A549 (cell line): Measurements from ENCODE around the gene ANKRD34A. TPM values are rescaled to one million over a fixed set of nuclear protein-coding genes. Genes with fewer than 3 reads are reported as not detected.

Source experiments
- ATAC-seq, 2 experiments: fragments of 200-7000 bp in 1 of 2; fragments of >200 bp in 1 of 2; cut with Nextera tagmentation in 1 of 2; cut with Tn5 transposase in 1 of 2; 3 replicates each; pipeline versions ENCODE4 v1.8.0 to v1.9.1; 2018 to 2020; ENCODE audit warnings: mild to moderate bottlenecking in 1 of 2, moderate library complexity in 1 of 2
- CTCF ChIA-PET: fragments of 300-600 bp; sonication (Branson Sonifier 250); formaldehyde crosslinking; extraction: SDS; loops from one replicate; lab custom pipeline; 2021; ENCODE audit warnings: antibody characterized with exemption, inconsistent platforms; lab: Yijun Ruan, JAX
- POLR2A ChIA-PET: fragments of 350-600 bp; formaldehyde crosslinking; extraction: SDS; loops from one replicate; lab custom pipeline; 2021; ENCODE audit warnings: antibody characterized with exemption, inconsistent platforms; lab: Yijun Ruan, JAX
- DNase-seq, 2 experiments: peaks; one replicate each; pipeline versions ENCODE4 v3.0.0 to v3.0.0-alpha.2; 2011 to 2016; ENCODE audit warnings: low read depth in 1 of 2, low spot score in 1 of 2
- FAIRE-seq: peaks from 2 replicates; lab custom pipeline; 2011; peaks lifted over from hg19 to GRCh38; lab: Jason Lieb, UNC
- H3K27ac ChIP-seq, 2 experiments: fragments of >200 bp; sonication (Bioruptor Twin); formaldehyde crosslinking; 3 replicates each; pipeline ENCODE4 v1.5.1; 2016 to 2017
- H3K4me1 ChIP-seq: fragments of >200 bp; sonication (Bioruptor Twin); formaldehyde crosslinking; 3 replicates; pipeline ENCODE4 v1.6.1; 2016
- H3K4me2 ChIP-seq: fragments of >200 bp; sonication (Bioruptor Twin); formaldehyde crosslinking; 3 replicates; pipeline ENCODE4 v1.6.1; 2016
- H3K4me3 ChIP-seq: fragments of >200 bp; sonication (Bioruptor Twin); formaldehyde crosslinking; 3 replicates; pipeline ENCODE4 v1.5.1; 2016
- H3K9me3 ChIP-seq: fragments of >200 bp; sonication (Bioruptor Twin); formaldehyde crosslinking; 3 replicates; pipeline ENCODE4 v1.6.1; 2016
- BCL3 ChIP-seq: fragments of >200 bp; sonication (Bioruptor Twin); formaldehyde crosslinking; IDR thresholded peaks from 3 replicates; pipeline ENCODE4 v1.6.1; 2016
- CBX8 ChIP-seq: fragments of 200-600 bp; sonication (generic); IDR thresholded peaks from 2 replicates; pipeline ENCODE4 v1.6.1; 2016
- CHD2 ChIP-seq: fragments of 150-350 bp; IDR thresholded peaks from 2 replicates; pipeline ENCODE4 v1.6.1; 2014; ENCODE audit warnings: low read length; ENCODE audit not compliant: partially characterized antibody
- CHD4 ChIP-seq: fragments of 200-600 bp; sonication (generic); IDR thresholded peaks from 2 replicates; pipeline ENCODE4 v1.6.1; 2016; ENCODE audit warnings: antibody characterized with exemption, mild to moderate bottlenecking, borderline replicate concordance
- E2F6 ChIP-seq: IDR thresholded peaks from 2 replicates; pipeline ENCODE4 v1.6.1; 2012; ENCODE audit warnings: low read depth, borderline replicate concordance
- EP300 ChIP-seq, 2 experiments: fragments of >200 bp; sonication (Bioruptor Twin); formaldehyde crosslinking; IDR thresholded peaks; 2 replicates in 1 of 2; 3 replicates in 1 of 2; pipeline ENCODE4 v1.6.1; 2016 to 2017
- ESRRA ChIP-seq: fragments of 150-350 bp; IDR thresholded peaks from 2 replicates; pipeline ENCODE4 v1.6.1; 2014; ENCODE audit warnings: mild to moderate bottlenecking, low read length, borderline replicate concordance
- FOSL2 ChIP-seq, 2 experiments: fragments of 450-650 bp in 1 of 2; fragments of >200 bp in 1 of 2; sonication (Bioruptor Twin) in 1 of 2; formaldehyde crosslinking; IDR thresholded peaks; 2 replicates each; pipeline versions ENCODE4 v1.5.0 to v1.6.1; 2016 to 2020; ENCODE audit warnings: mild to moderate bottlenecking in 1 of 2, moderate library complexity in 1 of 2
- FOXS1 ChIP-seq: fragments of 250-450 bp; sonication (Bioruptor Pico); IDR thresholded peaks from 2 replicates; pipeline ENCODE4 v1.5.0; 2020; ENCODE audit warnings: mild to moderate bottlenecking, moderate library complexity
- HES2 ChIP-seq: fragments of >200 bp; sonication (Bioruptor Twin); formaldehyde crosslinking; IDR thresholded peaks from 2 replicates; pipeline ENCODE4 v1.6.1; 2016
- HOXB13 ChIP-seq: fragments of 250-450 bp; sonication (Bioruptor Pico); IDR thresholded peaks from 2 replicates; pipeline ENCODE4 v1.5.0; 2020; ENCODE audit warnings: low read depth, mild to moderate bottlenecking, moderate library complexity
- HOXB5 ChIP-seq: fragments of 250-450 bp; sonication (Bioruptor Pico); IDR thresholded peaks from 2 replicates; pipeline ENCODE4 v1.5.0; 2020; ENCODE audit warnings: mild to moderate bottlenecking, moderate library complexity
- JUNB ChIP-seq: fragments of >200 bp; sonication (Bioruptor Twin); formaldehyde crosslinking; IDR thresholded peaks from 2 replicates; pipeline ENCODE4 v1.6.1; 2016
- KDM5A ChIP-seq: fragments of 200-600 bp; sonication (generic); IDR thresholded peaks from 2 replicates; pipeline ENCODE4 v1.6.1; 2016; ENCODE audit warnings: antibody characterized with exemption, mild to moderate bottlenecking
- MAX ChIP-seq: IDR thresholded peaks from 2 replicates; pipeline ENCODE4 v1.6.1; 2012
- MAZ ChIP-seq: fragments of 150-350 bp; IDR thresholded peaks from 2 replicates; pipeline ENCODE4 v1.6.1; 2014; ENCODE audit warnings: antibody characterized with exemption, low read depth, low read length, borderline replicate concordance
- NFE2L2 ChIP-seq: fragments of 150-350 bp; conservative IDR thresholded peaks from 2 replicates; pipeline ENCODE4 v1.6.1; 2014; ENCODE audit warnings: low read length
- NPAS2 ChIP-seq: fragments of 250-450 bp; sonication (Bioruptor Pico); IDR thresholded peaks from 2 replicates; pipeline ENCODE4 v1.8.0; 2022; ENCODE audit warnings: mild to moderate bottlenecking, moderate library complexity, borderline replicate concordance
- PHF8 ChIP-seq: fragments of 200-600 bp; sonication (generic); IDR thresholded peaks from 2 replicates; pipeline ENCODE4 v1.6.1; 2016; ENCODE audit warnings: low read depth, mild to moderate bottlenecking, antibody characterized with exemption, moderate library complexity, borderline replicate concordance
- POLR2AphosphoS2 ChIP-seq: conservative IDR thresholded peaks from 2 replicates; pipeline ENCODE4 v1.6.1; 2012; ENCODE audit warnings: low read length, improper control_type of control experiment, inconsistent platforms
- RARB ChIP-seq: fragments of 250-450 bp; sonication (Bioruptor Pico); IDR thresholded peaks from 2 replicates; pipeline ENCODE4 v1.8.0; 2021; ENCODE audit warnings: mild to moderate bottlenecking, moderate library complexity
- TFCP2L1 ChIP-seq: fragments of 250-450 bp; sonication (Bioruptor Pico); IDR thresholded peaks from 2 replicates; pipeline ENCODE4 v1.5.0; 2021; ENCODE audit warnings: mild to moderate bottlenecking
- USF2 ChIP-seq: fragments of 450-650 bp; IDR thresholded peaks from 2 replicates; pipeline ENCODE4 v1.6.1; 2014; ENCODE audit warnings: antibody characterized with exemption
- ZNF302 ChIP-seq: fragments of 250-450 bp; sonication (Bioruptor Pico); IDR thresholded peaks from 2 replicates; pipeline ENCODE4 v1.9.0; 2021; ENCODE audit warnings: inconsistent platforms, mild to moderate bottlenecking, moderate library complexity
- WGBS: methylation state at CpG from one replicate; pipeline ENCODE4 v1.1.6; 2017; ENCODE audit errors: missing lambda C conversion rate; 5-methylcytosine and 5-hydroxymethylcytosine counted together
- polyA plus RNA-seq, 4 experiments: library from polyadenylated mRNA; depleted of rRNA in 3 of 4; stranded (reverse); fragments of >200 nt; fragmentation: RNase III in 1 of 4; extraction: RNeasy Plus Mini Kit Qiagen cat#74134 plus additional on column Dnase treatment in 1 of 4; gene quantifications; 2 replicates in 3 of 4; 3 replicates in 1 of 4; pipeline ENCODE4 v1.2.3, GENCODE V29; 2011 to 2017
- TF ChIP-seq, protein P1 (sequence below): fragments of 200-600 bp; sonication (generic); IDR thresholded peaks from 2 replicates; pipeline ENCODE4 v1.6.1; 2016; ENCODE audit warnings: antibody characterized with exemption, mild to moderate bottlenecking, moderate library complexity

Gene ANKRD34A
- polyA plus RNA-seq, 2 of the 4 experiments (the other 2 are of a cell fraction): 0.30 to 0.39 TPM

DNA sequence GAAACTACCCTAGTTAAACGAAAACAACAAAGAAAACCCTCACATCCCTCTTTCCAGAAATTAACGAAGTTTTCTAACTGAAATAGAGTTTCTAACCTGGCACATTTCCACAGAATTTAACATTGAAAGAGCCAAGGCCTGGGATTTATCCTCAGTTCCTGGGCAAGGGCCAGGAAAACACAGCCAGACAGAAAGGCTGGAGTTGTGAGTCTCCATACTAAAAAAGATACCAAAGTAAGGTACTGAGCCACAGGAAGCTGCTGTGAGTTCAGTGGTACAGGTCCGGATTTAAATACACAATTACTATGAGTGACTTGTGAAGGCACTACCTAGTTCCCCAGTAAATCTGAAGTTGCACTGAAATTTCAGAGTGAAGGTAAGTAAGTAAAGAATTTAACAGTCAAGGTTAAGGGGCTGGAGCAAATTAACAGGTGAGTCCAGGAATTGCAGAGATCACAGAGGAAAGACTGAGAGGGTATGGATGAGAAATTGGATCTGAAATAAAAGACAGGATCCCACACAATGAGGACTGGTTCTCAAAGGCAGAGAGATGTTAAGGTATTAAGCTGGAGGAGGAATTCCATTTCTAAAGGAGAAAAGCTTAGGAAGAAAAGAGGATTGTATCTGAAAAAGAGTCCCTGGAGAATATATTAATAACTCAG is 7.5 kb downstream of the ANKRD34A start:
- ChIA-PET CTCF (interaction anchor here (0.6 to 4.1 kb wide), 6 partner anchors 10 to 47 kb away, joined by 3 to 18 read pairs (median 11); partner anchors contain the start of genes ITGA10 and RBM8A), POLR2A (interaction anchor here (0.8 to 3.8 kb wide), 7 partner anchors 15 to 111 kb away, joined by 3 to 62 read pairs (median 9); partner anchors contain the start of genes NUDT17, PEX11B, PIAS3 and RBM8A)
- no peak for FAIRE-seq
- H3K9me3 ChIP-seq: no peaks in the 10 kb centered on the region
- TF ChIP-seq HOXB13 (CRISPR knock-in tag) (no peak), FOSL2 (IDR thresholded peaks at IDR 0.05) (no peak), FOSL2 (CRISPR knock-in tag; IDR thresholded peaks at IDR 0.05) (no peak), BCL3 (no peak), USF2 (no peak), POLR2AphosphoS2 (no peak), CHD4 (no peak), EP300 (IDR thresholded peaks at IDR 0.05) (no peak), MAX (no peak), RARB (CRISPR knock-in tag) (no peak)
- no peak for DNase-seq
- peak overlapping the region; percentile 95 for H3K4me2 ChIP-seq
- peaks cover 36% of the 10 kb centered on the region for H3K4me1 ChIP-seq
- peak overlapping the region; percentile 91 to 97 for H3K27ac ChIP-seq
- peak overlapping the region; percentile 68 for H3K4me3 ChIP-seq
- 8% methylated on average over 3 of the region's 3 CpGs for WGBS
- no peak for ATAC-seq

DNA sequence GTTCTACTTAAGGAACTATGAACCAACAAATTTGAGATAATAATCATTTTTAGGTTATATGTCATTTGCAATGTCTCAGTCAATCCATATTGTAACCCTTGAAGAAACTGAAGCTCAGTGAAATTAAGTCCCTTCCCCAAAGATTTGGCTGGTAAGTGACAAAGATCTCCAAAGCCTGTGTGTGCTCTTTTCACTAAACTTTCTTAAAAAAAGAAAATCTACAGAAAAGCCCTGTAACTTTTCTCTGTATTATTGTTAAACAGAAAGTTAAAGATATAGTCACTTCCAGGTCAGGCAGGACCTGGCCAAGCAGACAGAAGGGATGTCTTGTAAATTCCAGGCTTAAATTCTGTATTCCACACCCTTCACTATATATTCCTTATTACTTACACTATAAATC is 8.0 kb downstream of the ANKRD34A start:
- Histone ChIP-seq H3K4me2 (peak overlapping the region; percentile 95), H3K4me1 (peaks cover 30% of the 10 kb centered on the region), H3K4me3 (peak overlapping the region; percentile 68), H3K27ac (peak overlapping the region; percentile 91 to 97; a peak in 5 of 6 replicates), H3K9me3 (no peaks in the 10 kb centered on the region)
- CTCF ChIA-PET: interaction anchor here (0.9 to 4.1 kb wide), 5 partner anchors 12 to 65 kb away, joined by 3 to 18 read pairs (median 11); partner anchors contain the start of genes ITGA10 and RBM8A
- POLR2A ChIA-PET: interaction anchor here (0.6 kb wide), 1 partner anchor 73 kb away, joined by 5 read pairs; no protein-coding TSS in a partner anchor
- DNase-seq: no peak
- no peak for ATAC-seq
- no peak for FAIRE-seq
- TF ChIP-seq, protein P1, sequence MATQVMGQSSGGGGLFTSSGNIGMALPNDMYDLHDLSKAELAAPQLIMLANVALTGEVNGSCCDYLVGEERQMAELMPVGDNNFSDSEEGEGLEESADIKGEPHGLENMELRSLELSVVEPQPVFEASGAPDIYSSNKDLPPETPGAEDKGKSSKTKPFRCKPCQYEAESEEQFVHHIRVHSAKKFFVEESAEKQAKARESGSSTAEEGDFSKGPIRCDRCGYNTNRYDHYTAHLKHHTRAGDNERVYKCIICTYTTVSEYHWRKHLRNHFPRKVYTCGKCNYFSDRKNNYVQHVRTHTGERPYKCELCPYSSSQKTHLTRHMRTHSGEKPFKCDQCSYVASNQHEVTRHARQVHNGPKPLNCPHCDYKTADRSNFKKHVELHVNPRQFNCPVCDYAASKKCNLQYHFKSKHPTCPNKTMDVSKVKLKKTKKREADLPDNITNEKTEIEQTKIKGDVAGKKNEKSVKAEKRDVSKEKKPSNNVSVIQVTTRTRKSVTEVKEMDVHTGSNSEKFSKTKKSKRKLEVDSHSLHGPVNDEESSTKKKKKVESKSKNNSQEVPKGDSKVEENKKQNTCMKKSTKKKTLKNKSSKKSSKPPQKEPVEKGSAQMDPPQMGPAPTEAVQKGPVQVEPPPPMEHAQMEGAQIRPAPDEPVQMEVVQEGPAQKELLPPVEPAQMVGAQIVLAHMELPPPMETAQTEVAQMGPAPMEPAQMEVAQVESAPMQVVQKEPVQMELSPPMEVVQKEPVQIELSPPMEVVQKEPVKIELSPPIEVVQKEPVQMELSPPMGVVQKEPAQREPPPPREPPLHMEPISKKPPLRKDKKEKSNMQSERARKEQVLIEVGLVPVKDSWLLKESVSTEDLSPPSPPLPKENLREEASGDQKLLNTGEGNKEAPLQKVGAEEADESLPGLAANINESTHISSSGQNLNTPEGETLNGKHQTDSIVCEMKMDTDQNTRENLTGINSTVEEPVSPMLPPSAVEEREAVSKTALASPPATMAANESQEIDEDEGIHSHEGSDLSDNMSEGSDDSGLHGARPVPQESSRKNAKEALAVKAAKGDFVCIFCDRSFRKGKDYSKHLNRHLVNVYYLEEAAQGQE: no peak
- TF ChIP-seq HOXB5 (no peak), ESRRA (no peak), KDM5A (no peak), NPAS2 (CRISPR knock-in tag) (no peak), HES2 (no peak), NFE2L2 (no peak), ZNF302 (no peak), MAX (no peak), JUNB (no peak), CHD2 (no peak), MAZ (no peak), TFCP2L1 (CRISPR knock-in tag) (no peak), HOXB13 (CRISPR knock-in tag) (no peak), E2F6 (no peak), FOXS1 (no peak), CBX8 (no peak), PHF8 (no peak)
